Tracheal epithelial cell (primary cell): ENCODE measurements around the gene TMEM259. TPM values are rescaled to one million over a fixed set of nuclear protein-coding genes. Genes with fewer than 3 reads are reported as not detected.

ENCODE experiments used
- total RNA-seq: library from RNA; depleted of rRNA; stranded (reverse); fragments of >200 nt; gene quantifications from 2 replicates; pipeline ENCODE4 v1.2.1, GENCODE V29; 2014

TMEM259 gene
- 79.7 and 84.3 TPM in 2 replicates for total RNA-seq

GRCh38 chr19:1020868-1021425 is at the start of gene TMEM259:
Gene TMEM259, minus strand, starts transcription at chr19:1021123. Its CDS starts 127 bp downstream, at chr19:1020996.

GRCh38 chr19:1066748-1067340 is 45.9 kb upstream of the TMEM259 start, which contains the start of gene ARHGAP45:
Gene ARHGAP45, plus strand, starts transcription at chr19:1067167. Its CDS starts 239 bp downstream, at chr19:1067406.

GRCh38 chr19:1039646-1040475 is 18.9 kb upstream of the TMEM259 start, which contains the start of gene ABCA7:
Gene ABCA7, plus strand, starts transcription at chr19:1040107. Its CDS starts 1,255 bp downstream, at chr19:1041362.

GRCh38 chr19:1025960-1026782 is 5.2 kb upstream of the TMEM259 start, which contains the start of gene CNN2:
Gene CNN2, plus strand, starts transcription at chr19:1026608. Its CDS starts 54 bp downstream, at chr19:1026662.

GRCh38 chr19:1000095-1000494 is 20.8 kb downstream of the TMEM259 start, which contains the start of gene GRIN3B:
Gene GRIN3B, plus strand, starts transcription at chr19:1000419. Its CDS starts 19 bp downstream, at chr19:1000438.

GRCh38 chr19:984165-984967 is 36.6 kb downstream of the TMEM259 start, which contains the start of gene WDR18:
Gene WDR18, plus strand, starts transcription at chr19:984345. Its CDS starts 9 bp downstream, at chr19:984354.

Other genes starting within 250 kb of the TMEM259 start
- gene PTBP1, start 223.7 kb downstream of the TMEM259 start, total RNA-seq, result 94.7 and 108 TPM in 2 replicates
- 0.48 TPM in 1 of 2 replicates, not detected in the other for gene PLPPR3, start 199.2 kb downstream of the TMEM259 start, total RNA-seq
- gene AZU1, start 193.3 kb downstream of the TMEM259 start, total RNA-seq, result 0.24 TPM in 1 of 2 replicates, not detected in the other
- gene PRTN3, start 180.1 kb downstream of the TMEM259 start, total RNA-seq, result not detected in 2 replicates
- gene ELANE, start 168.8 kb downstream of the TMEM259 start, total RNA-seq, result not detected in 2 replicates
- gene CFD, start 161.5 kb downstream of the TMEM259 start, total RNA-seq, result 8.5 and 8.9 TPM in 2 replicates
- gene MED16, start 127.9 kb downstream of the TMEM259 start, total RNA-seq, result 15.1 and 18.6 TPM in 2 replicates
- gene RNU6-9, start 127.6 kb downstream of the TMEM259 start, total RNA-seq, result not detected in 2 replicates
- 45.4 and 52.8 TPM in 2 replicates for gene R3HDM4, start 107.9 kb downstream of the TMEM259 start, total RNA-seq
- 0.43 TPM in 1 of 2 replicates, not detected in the other for gene KISS1R, start 103.8 kb downstream of the TMEM259 start, total RNA-seq
- 19.2 and 21.4 TPM in 2 replicates for gene ARID3A, start 95.1 kb downstream of the TMEM259 start, total RNA-seq
- gene WDR18, start 36.8 kb downstream of the TMEM259 start, total RNA-seq, result 42.2 and 66.0 TPM in 2 replicates
- 0.85 and 1.2 TPM in 2 replicates for gene GRIN3B, start 20.7 kb downstream of the TMEM259 start, total RNA-seq
- not detected in 2 replicates for gene RNU6-2, start 399 bp upstream of the TMEM259 start, total RNA-seq
- gene CNN2, start 5.5 kb upstream of the TMEM259 start, total RNA-seq, result 137 and 224 TPM in 2 replicates
- gene ABCA7, start 19.0 kb upstream of the TMEM259 start, total RNA-seq, result 5.3 and 7.9 TPM in 2 replicates
- gene ARHGAP45, start 46.0 kb upstream of the TMEM259 start, total RNA-seq, result 5.1 and 16.9 TPM in 2 replicates
- gene POLR2E, start 74.3 kb upstream of the TMEM259 start, total RNA-seq, result 47.7 and 55.9 TPM in 2 replicates
- gene GPX4, start 82.9 kb upstream of the TMEM259 start, total RNA-seq, result 444 and 452 TPM in 2 replicates
- gene SBNO2, start 153.1 kb upstream of the TMEM259 start, total RNA-seq, result 22.4 and 70.8 TPM in 2 replicates
- gene STK11, start 184.7 kb upstream of the TMEM259 start, total RNA-seq, result 131 and 132 TPM in 2 replicates
- 4.0 and 7.5 TPM in 2 replicates for gene CBARP, start 216.9 kb upstream of the TMEM259 start, total RNA-seq
- 13.9 and 21.4 TPM in 2 replicates for gene ATP5F1D, start 220.6 kb upstream of the TMEM259 start, total RNA-seq
- gene MIDN, start 227.5 kb upstream of the TMEM259 start, total RNA-seq, result 12.8 and 30.7 TPM in 2 replicates
- 114 and 137 TPM in 2 replicates for gene CIRBP, start 248.2 kb upstream of the TMEM259 start, total RNA-seq